Measurements from ENCODE around the gene CPEB4. TPM values are rescaled to one million over a fixed set of nuclear protein-coding genes. Genes with fewer than 3 reads are reported as not detected.

Gene CPEB4
- total RNA-seq, 1 experiment from 2014 or later: 8.7 TPM

DNA sequence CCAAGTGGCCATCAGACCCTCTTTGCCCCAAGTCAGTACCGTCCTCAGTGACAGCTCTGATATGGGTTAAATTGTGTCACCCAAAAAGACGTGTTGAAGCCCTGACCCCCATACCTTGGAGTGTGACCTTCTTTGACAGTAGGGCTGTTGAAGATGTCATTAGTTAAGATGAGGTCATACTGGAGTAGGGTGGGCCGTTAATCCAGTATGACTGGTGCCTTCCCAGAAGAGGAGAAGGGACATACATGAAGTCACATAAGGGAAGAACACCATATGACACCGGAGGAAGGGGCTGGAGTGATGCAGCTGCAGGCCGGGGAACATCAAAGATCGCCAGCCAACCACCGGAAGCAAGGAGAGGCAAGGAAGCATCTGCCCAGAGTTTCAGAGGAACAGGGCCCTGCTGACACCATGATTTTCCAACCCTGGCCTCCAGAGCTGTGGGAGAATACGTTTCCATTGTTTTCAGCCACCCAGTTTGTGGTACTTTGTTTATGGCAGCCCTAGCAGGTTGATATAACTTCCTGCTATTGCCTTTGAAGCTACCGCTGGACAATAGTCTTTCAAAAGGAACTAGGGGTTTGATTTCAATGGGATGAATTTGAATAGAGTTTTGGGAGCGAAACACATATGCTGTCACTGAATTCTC lies 36.4 kb upstream of the CPEB4 start:
- Histone ChIP-seq H3K18ac (ENCODE audit: insufficient read length, low read depth, low read length) (no peak overlapping the region), H2BK12ac (ENCODE audit: insufficient read length, low read depth, low read length) (no peak overlapping the region), H4K8ac (replicated peaks; ENCODE audit: insufficient read length, low read depth, low read length) (no peak overlapping the region), H3K14ac (ENCODE audit: insufficient read depth, low read length) (no peak overlapping the region), H2BK15ac (ENCODE audit: low read depth, low read length) (no peak overlapping the region), H4K91ac (ENCODE audit: insufficient read length, low read depth, low read length) (no peak overlapping the region), H2BK20ac (ENCODE audit: low read depth, low read length, poor library complexity, severe bottlenecking) (no peak overlapping the region), H3K9ac (ENCODE audit: extremely low read depth, insufficient read length, low read length) (no peak overlapping the region), H3K4me1 (ENCODE audit: insufficient read depth, low read length) (no peaks in the 10 kb centered on the region), H2BK120ac (ENCODE audit: low read depth, low read length, poor library complexity, severe bottlenecking) (no peak overlapping the region), H3K56ac (ENCODE audit: insufficient read length, low read depth, low read length) (no peak overlapping the region), H4K5ac (ENCODE audit: insufficient read length, low read depth, low read length) (no peak overlapping the region), H2BK5ac (ENCODE audit: insufficient read length, low read length) (no peak overlapping the region), H3K23me2 (ENCODE audit: insufficient read length, low read depth, low read length, poor library complexity, severe bottlenecking) (no peaks in the 10 kb centered on the region), H3K9me3 (ENCODE audit: control insufficient read depth, low read depth, low read length) (no peaks in the 10 kb centered on the region), H3K79me1 (ENCODE audit: insufficient read depth, low read depth, low read length, poor library complexity, severe bottlenecking) (no peaks in the 10 kb centered on the region), H3K27me3 (ENCODE audit: insufficient read depth, low read length) (no peaks in the 10 kb centered on the region), H3K4me2 (ENCODE audit: insufficient read depth, insufficient read length, low read length) (no peak overlapping the region), H3K79me2 (ENCODE audit: insufficient read depth, low read length) (no peaks in the 10 kb centered on the region), H3K23ac (ENCODE audit: insufficient read length, low read depth, low read length) (no peak overlapping the region), H3T11ph (ENCODE audit: low read length) (no peak overlapping the region), H2AK5ac (ENCODE audit: insufficient read length, low read length) (no peak overlapping the region), H4K20me1 (ENCODE audit: control insufficient read depth, insufficient read depth, insufficient read length) (no peaks in the 10 kb centered on the region), H3K27ac (ENCODE audit: insufficient read length, low read depth, low read length) (no peak overlapping the region), H2AFZ (ENCODE audit: low read length) (no peak overlapping the region), H3K4ac (ENCODE audit: low read depth, low read length) (no peak overlapping the region)
- Mint-ChIP-seq H3K4me1 (peaks cover 0 to 6% of the 10 kb centered on the region in 2 experiments; a peak in 2 of 4 replicates), H3K9me3 (peaks cover 9 to 18% of the 10 kb centered on the region in 2 experiments; a peak in 4 of 5 replicates), H3K4me3 (no peak overlapping the region), H3K36me3 (ENCODE audit: insufficient read depth in 1 of 3, low read depth in 3 of 3) (peaks cover 0 to 2% (median 0%) of the 10 kb centered on the region in 3 experiments; a peak in 1 of 7 replicates), H3K27ac (no peak overlapping the region), H3K27me3 (ENCODE audit: low read depth) (peaks cover 7% of the 10 kb centered on the region)
- DNase-seq: no peak
- WGBS (ENCODE audit: extremely low coverage, insufficient read length, low lambda C conversion rate): no CpG with 5 or more reads among the region's 10 CpGs
- TF ChIP-seq, protein P1, sequence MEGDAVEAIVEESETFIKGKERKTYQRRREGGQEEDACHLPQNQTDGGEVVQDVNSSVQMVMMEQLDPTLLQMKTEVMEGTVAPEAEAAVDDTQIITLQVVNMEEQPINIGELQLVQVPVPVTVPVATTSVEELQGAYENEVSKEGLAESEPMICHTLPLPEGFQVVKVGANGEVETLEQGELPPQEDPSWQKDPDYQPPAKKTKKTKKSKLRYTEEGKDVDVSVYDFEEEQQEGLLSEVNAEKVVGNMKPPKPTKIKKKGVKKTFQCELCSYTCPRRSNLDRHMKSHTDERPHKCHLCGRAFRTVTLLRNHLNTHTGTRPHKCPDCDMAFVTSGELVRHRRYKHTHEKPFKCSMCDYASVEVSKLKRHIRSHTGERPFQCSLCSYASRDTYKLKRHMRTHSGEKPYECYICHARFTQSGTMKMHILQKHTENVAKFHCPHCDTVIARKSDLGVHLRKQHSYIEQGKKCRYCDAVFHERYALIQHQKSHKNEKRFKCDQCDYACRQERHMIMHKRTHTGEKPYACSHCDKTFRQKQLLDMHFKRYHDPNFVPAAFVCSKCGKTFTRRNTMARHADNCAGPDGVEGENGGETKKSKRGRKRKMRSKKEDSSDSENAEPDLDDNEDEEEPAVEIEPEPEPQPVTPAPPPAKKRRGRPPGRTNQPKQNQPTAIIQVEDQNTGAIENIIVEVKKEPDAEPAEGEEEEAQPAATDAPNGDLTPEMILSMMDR (conservative IDR thresholded peaks at IDR 0.05): no peak

All from H9 (cell line).